HG02884 (cell line): ENCODE measurements around the gene LRCOL1.

Experiments used
- ATAC-seq: cut with Tn5 transposase; IDR thresholded peaks from one replicate; pipeline ENCODE4 v1.9.1; 2021; ENCODE audit warnings: mild to moderate bottlenecking, moderate library complexity; ENCODE audit not compliant: unreplicated experiment

Gene LRCOL1

DNA sequence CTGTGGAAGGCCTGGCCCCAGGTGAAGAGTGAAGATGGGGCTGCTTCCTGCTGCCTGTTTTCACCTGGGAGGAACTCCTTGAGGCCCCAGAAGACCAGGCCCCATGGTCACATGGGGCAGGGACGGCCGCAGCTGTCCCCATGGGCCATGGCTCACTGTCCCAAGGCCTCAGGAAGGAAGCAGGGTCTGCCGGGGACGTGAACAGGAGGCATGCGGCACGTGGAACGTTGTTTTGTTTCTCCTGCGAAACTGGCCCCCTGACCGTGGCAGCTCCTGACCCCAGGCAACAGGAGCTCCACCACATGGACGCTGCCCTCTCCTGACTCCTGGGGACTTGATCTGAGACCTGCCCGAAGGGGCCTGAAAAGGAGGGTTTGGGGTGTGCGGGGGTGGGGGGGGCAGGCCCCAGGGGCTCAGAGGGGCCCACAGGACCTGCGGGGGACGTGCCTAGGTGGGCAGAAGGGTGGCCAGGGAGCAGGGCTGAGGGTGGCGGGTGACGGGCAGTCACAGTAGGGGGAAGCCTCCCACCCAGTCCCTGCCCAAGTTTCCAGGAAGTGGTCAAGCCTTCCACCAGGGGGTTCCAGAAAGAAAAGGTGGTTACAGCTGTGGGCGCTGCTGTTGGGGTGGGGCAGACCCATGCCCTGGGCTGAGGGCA, 41.4 kb downstream of the LRCOL1 start:
- ATAC-seq, result no peak

DNA sequence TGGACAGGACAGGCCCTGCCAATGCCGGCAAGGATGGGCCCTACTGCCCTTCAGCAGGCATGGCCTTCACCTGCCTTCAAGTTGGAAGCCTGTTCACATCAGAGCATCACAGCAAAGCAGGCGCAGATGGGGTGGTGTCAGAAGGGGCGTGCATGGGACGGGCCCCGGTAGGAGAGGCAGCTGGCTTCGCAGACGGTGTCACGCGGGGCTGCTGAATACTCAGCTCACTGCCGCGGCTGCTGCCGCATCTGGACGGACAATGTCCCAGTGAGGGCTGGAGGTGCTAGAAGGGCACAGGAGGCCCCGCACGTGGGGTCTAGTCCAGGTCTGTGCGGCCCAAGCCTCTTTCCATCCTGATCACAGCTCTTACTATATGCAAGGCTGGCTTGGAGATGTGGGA, 42.1 kb downstream of the LRCOL1 start:
- ATAC-seq, result no peak

DNA sequence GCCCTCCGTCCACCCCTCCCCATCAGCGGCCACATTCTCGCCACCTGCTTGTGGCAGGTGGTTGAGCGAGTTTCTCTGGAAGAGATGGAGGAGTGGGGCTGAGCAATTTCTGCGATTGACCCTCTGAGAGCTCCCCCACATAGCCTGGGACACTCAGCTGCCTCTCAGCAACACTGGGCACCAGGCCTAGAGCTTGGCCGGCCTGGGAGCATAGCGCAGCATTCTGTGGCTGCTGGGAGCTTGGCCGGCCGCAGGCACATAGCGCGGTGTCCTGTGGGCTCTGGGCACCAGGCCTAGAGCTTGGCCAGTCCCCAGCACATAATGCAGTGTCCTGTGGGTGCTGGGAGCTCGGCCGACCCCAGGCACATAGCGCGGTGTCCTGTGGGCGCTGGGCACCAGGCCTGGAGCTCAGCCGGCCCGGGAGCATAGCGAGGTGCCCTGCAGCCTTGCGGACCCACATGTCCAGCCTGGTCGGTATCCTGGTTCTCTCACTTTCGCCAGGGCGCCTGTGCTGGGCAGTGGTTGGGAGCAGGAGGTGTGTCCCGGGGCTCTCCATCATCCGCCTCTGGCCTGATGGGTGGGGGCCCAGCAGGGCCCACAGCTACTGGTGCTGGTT, 43.8 kb downstream of the LRCOL1 start:
- ATAC-seq, result no peak

DNA sequence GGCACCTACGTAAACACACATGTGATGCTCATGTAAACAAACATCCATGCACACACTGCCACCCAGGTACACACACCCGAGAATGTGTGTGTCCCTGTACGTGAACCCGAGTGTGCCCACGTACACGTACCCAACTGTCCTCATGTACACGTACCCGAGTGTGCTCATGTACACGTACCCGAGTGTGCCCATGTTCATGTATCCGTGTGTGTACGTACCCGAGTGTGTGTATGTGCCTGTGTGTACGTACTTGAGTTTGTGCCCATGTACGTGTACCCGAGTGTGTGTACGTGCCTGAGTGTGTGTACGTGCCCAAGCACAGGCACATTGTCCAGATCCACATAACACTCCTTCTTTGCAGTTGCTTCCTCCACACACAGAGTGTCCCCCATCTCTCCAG, 45.0 kb downstream of the LRCOL1 start:
- ATAC-seq, result no peak

DNA sequence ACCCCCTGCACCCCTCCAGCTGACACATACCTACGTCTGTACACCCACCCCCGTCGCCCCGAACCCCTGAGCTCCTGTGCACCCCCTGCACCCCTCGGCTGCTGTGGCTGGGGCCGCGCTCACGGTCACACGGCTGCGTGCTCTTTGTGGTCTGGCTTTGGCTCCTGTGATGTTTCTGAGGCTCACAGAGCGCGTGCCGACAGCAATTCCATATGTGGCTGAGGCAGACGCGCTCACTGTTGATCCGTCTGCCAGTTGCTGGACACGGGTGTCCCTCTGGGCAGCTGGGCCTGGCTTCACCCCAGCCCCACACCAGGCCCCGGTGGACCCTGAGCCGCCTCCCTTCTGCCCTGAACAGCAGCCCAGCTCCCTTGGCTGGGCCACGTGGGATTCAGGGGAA, 46.5 kb downstream of the LRCOL1 start:
- no peak for ATAC-seq

DNA sequence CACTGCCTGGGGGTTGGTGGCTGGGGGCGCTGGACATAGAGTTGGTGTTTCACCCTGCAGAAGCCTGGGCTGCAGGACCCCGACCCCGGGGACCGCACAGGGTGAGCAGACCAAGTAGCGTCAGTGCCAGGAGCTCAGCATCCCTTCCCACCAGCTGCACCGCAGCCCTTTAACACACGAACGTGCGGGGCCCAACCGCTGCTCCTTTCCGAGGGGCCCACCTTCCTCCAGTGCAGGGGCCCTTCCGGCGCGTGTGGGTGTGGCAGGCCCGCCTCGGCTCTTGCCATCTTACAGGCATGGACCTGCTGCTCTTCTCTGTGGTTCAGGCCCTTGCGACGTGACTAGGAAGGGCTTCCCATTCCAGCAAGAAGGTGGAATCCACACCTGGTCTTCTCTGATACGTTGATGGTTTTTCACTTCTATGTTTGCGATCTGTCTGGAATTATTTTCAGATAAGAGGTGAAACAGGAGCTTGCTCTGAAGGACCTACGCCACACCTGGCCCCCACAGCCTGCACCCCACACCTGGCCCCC, 47.8 kb downstream of the LRCOL1 start:
- ATAC-seq, result no peak

DNA sequence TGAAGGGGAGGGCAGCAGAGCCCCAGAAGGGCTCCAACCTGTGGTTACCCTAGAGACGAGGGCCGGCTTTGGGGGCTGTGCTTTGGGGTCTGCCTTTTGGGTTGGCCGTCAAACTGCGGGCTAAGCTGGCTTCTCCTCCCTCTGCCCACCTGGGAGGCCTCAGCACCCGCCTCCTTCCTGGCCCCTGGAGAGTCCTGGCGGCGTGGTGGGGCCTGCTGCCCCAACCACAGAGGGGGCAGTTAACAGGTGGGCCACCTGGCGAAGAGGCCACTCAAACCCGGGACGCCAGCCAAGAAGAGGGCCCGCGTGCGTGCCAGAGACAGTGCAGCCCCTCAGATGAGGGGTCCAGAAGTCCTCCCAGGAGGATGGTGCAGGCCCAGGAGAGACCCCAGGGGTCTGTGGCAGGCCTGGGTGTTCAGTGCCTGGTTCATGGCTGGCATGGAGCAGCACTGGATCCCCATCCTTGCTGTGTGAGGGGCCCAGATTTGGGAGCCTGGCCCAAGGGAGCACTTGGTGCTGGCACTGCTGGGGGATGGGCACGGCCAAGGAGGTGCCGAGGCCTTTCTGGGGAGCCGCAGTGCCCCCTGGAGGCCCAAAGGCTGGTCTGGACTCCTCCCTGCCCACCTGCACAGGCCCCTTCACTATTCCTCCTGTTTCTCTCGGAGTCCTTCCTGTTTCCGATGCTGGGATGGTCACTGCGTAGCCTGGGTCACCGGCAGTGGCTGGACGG, 48.8 kb downstream of the LRCOL1 start:
- no peak for ATAC-seq

DNA sequence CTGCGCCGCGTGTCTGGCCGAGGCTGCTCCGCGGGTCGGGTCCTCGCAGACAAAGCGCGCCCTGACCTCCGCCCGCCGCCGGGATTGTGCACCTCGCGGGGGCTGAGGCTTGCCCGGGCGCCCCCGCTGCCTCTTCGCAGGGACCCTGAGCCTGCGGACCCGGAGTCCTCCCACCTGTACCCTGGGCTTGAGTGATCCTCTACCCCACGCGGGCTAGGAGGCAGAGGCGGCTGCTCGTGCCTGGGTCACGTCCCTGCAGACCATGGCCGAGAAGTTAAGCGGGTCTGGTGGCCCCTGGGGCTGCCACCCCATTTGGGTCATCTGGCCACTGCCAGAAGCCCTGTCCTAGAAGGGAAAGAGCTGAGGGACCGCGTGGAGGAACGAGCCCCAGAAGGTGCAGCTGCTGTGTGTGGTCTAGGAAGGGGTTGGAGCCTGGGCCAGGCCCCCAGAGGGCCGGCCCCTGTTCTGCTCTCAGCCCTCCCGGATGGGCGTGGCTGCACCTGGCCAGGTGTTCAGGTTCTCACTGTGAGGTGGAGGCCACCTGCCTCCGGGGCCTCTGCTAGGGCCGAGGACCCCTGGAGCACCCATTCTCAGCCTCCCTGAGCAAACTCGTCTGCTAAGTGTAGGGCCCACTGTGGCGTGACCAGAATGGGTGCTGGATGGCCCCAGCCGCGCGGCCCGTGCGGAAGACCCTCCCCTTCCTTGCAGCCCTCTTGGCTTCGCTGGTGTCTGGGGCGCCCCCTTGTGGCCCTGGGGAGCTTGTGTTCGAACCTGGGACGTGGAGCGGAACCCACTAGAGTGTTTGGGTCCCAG, 49.6 kb downstream of the LRCOL1 start:
- ATAC-seq, result no peak

DNA sequence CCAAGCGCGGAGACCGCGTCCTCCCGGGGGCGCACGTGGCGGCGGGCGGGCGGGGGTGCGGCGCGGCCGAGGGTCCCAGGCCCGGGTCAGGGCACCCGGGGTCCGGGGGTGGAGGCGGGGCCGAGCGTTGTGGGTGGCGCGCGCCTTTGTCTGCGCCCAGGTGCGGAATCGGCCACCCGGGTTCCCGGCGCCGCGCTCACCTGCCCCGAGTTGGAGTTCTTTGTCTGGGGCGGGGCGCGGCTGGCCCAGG, 50.1 kb downstream of the LRCOL1 start:
- ATAC-seq, result no peak

DNA sequence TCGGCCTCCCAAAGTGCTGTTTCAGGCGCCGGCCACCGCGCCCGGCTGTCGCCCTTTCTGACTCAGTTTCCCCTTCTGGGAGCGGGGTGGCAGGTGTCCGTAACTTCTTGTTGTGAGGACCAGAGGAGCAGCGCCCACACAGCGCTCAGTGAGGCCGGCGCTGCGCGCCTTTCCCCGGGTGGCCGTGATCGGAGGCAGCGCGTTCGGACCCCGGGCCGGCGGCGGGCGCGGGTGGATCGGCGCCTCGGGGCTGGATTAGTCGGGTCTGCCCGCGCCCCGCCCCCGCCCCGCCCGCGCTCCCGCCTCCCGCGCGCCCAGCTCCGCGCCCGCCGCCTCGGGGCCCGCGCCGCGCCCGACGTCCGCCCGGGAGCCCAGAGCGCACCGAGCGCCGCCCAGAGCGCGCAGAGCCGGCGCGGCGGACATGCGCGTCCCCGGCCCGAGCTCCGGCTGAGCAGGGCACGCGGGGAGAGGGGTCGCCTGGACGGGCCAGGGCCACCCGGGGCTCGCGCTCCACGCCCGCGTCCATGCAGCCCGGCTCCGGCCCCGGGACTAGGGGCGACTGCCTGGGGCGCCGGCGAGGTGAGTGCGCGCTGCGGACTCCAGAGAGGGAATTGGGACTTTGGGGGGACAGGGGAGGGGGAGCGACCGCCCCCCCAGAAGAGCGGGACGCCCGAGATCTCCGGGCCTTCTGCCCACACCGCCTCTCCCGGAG, 50.6 kb downstream of the LRCOL1 start:
- ATAC-seq, result no peak

DNA sequence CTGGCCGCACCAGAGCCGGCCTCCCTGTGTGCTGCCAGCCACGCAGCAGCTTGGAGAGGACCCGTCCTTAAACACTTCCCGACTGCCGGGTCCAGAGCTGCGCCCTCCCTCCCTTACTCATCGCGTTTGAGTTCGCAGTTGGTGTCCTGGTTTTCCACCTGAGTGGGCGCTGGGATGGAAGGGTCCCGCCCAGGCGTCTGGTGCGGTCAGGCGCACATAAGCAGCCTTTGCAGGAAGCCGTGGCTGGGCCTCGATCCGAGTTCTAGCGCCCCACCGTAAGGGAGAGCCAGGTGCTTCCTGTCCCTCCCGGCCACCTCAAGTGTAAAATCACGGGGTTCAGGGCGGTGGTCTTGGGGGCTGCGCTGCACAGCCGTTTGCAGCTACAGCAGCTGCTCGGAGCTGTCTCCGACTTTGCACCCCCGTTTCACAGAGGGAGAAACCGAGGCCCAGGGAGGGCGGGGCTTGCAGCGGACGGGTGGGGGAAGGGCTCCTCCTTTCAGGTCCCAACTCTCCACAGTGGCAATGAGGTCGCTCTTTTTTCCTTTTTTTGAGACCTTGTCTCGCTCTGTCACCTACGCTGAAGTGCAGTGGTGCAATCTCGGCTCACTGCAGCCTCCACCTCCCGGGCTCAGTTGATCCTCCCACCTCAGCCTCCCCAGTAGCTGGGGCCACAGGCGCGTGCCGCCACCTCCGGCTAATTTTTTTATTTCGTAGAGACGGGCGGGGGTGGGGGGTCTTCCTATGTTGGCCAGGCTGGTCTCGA, 51.3 kb downstream of the LRCOL1 start:
- ATAC-seq, result no peak

DNA sequence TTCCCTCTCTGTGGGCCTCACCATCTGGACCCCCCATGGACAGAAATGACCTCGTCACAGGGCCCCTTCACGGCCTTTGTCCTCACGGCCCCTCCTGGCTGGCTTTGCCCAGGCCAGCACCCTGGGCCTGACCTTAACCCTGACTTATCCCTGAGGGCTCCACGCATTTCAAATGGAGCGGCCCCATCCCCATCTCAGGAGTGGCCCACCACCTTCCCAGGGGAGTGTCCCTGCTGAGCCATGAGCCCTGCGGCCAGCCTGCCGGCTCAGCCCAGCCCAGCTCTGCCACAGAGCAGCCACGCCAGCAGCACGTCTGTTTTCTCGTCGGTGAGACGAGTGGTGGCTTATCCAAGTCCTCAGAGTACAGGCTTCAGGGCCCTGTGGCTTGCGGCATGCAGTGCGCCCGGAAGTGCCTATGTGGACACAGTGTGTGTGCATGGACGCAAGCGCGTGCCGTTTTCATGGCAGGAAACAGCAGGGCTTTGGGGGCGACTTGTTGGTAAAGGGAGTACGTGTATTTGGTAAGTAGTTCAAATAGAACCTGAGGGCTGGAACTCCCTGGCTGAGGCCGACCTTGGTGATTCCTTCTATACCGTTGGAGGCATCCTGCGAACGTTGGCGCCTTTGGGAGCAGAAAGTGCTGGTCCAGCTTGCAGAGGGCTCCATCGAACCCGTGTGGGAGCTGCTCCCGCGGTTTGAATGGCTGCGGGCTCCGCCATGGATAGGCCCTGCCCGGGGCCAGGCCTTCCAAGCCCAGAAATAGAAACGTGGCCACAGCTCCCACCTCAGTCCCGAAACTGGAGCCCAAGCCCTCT, 52.1 kb downstream of the LRCOL1 start:
- ATAC-seq, result no peak

DNA sequence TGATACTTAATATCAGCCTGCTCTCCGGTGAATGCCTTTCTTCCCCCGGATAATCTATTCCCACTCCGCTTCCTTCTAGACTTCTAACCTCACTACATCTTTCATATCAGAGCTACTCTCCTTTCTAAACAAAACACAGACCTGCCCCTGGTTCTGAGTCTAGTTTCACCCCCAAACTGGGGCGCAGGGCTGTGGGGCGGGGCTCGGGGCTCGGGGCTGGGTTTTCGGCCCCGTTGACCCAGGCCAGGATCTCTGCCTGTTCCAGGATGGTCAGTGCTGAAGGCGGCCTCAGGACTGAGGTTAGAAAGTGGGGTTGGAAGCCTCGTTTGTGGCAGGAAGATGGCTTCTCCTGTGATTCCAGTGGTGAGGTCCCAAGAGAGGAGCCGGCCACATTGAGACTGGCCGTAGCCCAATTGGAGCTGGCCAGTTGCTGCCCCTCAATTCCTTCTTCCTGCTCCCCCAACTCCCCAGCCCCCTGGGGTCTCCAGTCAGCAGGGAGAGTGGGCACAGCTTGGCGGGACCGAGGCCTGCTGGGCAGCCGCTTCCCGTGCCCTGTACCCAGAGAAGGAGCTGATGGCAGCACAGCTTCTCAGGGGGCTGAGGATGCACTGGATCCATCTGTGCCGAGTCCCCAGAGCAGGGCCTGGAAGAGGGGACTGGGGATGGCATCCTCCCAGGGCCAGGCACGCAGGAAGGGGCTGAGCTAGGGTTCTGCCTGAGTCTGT, 52.9 kb downstream of the LRCOL1 start:
- ATAC-seq, result no peak

DNA sequence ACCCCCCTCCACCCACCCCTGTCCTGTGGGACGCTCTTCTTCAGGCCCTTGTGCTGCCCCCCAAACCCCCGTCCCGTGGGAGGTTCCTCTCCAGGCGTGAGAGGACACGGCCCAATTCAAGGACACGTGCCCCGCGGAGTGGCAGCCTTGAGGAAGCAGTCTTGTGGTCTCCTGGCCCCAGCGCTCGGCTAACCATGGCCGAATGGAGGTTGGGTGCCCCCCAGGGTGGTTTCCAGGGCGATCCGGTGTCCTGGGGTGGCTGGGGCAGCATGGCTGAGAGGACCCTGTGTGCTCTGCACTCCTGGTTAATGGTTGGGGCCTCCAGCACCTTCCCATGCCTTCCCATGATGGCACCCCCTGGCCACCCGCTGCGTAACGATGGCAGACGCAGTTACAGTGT, 53.6 kb downstream of the LRCOL1 start:
- no peak for ATAC-seq

DNA sequence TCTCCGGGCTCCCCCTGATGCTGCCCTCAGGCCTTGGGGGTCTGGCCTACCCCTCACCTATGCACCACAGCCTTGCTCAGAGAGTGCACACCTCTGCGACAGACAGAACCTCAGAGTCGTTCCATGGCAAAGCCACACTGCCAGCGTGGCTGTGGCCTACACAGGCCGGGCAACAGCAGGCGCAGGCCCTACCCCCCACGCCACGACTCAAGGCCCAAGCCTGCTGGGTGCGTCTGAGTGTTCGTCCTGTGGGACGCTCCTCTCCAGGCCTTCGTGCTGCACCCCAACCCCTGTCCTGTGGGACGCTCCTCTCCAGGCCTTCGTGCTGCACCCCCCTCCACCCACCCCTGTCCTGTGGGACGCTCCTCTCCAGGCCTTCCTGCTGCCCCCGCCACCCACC, 54.2 kb downstream of the LRCOL1 start:
- ATAC-seq, result no peak

DNA sequence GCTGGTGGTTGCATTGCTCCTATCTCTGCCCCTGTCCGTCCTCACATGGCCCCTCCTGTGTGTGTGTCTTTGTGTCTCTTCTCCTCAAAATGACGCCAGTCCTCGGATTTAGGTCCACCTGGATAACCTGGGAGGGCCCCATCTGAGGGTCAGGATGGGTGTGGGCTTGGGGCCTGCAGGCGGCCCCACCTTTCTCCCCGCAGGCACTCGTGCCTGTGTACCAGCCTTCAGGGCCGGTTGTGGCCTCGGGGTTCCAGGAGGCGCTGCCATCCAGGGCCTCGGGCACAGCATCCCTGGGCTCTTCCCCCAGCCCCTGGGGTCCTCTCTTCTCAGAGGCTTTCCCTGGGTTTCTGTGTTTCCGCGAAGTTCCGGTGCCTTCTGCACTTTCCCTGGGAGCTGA, 54.7 kb downstream of the LRCOL1 start:
- no peak for ATAC-seq

DNA sequence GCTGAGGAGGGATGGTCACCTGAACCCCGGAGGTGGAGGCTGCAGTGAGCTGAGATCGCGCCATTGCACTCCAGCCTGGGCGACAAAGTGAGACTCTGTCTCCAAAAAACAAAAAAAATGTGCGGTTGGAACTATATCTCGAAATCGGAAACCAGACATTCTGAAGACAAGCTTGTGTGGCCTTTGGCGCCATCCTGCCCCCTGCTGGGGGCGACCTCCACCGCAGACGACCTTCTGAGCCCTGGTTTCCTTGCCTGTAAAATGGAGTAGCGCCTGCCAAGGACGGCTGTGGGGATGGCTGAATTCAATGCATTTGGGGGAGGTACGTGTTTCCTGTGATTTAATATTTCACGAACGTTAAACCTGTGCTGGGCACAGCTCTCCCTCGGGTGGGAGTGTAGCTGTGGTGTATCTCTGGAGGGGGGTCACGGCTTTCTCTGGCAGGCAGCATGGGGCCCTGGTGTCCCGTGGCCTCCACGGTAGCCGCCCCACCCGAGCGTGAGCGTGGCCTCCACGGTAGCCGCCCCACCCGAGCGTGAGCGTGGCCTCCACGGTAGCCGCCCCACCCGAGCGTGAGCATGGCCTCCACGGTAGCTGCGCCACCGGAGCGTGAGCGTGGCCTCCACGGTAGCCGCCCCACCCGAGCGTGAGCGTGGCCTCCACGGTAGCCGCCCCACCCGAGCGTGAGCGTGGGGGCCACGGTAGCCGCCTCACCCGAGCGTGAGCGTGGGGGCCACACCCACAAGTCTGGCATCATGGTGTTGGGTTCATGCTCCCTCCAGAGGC, 55.3 kb downstream of the LRCOL1 start:
- no peak for ATAC-seq
